ENCODE results near the gene NPEPL1. TPM values are rescaled to one million over a fixed set of nuclear protein-coding genes. Genes with fewer than 3 reads are reported as not detected.

Gene NPEPL1
- total and polyA plus RNA-seq, 10 of the 15 experiments (the other 5 are each of a cell fraction or from before 2014, with no cell fraction given) = 0.08 to 21.3 (median 10.2) TPM

DNA sequence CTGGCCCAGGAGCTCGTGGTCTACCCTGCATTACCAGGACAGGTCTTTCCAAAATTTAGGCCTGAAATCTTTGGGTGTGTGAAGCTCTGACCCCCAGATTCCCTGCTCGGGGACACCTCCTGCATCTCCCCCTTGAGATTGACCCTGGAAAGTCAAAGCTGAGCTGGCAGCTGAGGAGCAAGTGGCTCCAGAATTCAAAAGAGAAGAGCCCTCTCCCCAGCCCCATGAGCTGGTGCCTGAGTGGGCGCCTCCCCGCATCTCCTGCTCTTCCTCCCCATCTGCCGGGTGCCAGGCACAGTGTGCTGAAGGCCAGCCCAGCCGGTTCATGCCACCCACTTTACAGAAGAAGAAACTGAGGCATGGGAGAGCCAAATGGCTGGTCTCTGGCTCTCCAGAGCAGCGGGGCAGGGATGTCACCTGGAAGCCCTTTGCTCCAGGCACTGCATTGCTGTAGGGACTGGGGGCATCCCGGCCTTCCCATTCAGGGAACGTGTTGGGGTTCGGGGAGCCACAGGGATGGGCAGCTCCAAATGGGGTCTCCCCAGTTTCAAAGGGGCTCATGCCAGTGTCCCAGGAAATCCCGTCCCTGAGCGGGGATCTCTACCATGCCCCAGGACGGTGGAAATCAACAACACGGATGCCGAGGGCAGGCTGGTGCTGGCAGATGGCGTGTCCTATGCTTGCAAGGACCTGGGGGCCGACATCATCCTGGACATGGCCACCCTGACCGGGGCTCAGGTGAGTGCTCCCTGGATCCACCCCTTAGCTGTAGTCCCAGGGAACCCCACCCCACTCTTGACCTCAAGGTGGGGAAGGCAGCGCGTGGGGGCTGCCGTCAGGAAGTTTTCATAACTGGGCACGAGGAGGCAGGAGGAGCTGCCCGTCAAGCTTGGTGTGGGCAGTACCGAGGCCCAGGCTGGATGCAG is 20.5 kb downstream of the NPEPL1 start:
- H3K79me2 ChIP-seq (ENCODE audit: control insufficient read depth, insufficient read depth, low read length) = no peaks in the 10 kb centered on the region
- H2AFZ ChIP-seq (ENCODE audit: control insufficient read depth, low read depth, low read length) = no peak overlapping the region
- H3K4me2 ChIP-seq (ENCODE audit: control insufficient read depth, insufficient read depth) = no peak overlapping the region
- BruUV-seq (replicated peaks) = no TSS peak
- H3K36me3 ChIP-seq (ENCODE audit: control insufficient read depth in 2 of 2, insufficient read depth in 2 of 2, low read length in 1 of 2) = no peaks in the 10 kb centered on the region
- H4K20me1 ChIP-seq (ENCODE audit: control insufficient read depth, insufficient read depth) = no peaks in the 10 kb centered on the region
- 83% methylated on average over 24 of the region's 24 CpGs for WGBS (ENCODE audit: insufficient coverage, insufficient replicate concordance, low lambda C conversion rate, missing lambda C conversion rate)
- TF ChIP-seq SUZ12 (IDR thresholded peaks at IDR 0.05; ENCODE audit: unreplicated experiment) = no peak
- TF ChIP-seq, protein P1, sequence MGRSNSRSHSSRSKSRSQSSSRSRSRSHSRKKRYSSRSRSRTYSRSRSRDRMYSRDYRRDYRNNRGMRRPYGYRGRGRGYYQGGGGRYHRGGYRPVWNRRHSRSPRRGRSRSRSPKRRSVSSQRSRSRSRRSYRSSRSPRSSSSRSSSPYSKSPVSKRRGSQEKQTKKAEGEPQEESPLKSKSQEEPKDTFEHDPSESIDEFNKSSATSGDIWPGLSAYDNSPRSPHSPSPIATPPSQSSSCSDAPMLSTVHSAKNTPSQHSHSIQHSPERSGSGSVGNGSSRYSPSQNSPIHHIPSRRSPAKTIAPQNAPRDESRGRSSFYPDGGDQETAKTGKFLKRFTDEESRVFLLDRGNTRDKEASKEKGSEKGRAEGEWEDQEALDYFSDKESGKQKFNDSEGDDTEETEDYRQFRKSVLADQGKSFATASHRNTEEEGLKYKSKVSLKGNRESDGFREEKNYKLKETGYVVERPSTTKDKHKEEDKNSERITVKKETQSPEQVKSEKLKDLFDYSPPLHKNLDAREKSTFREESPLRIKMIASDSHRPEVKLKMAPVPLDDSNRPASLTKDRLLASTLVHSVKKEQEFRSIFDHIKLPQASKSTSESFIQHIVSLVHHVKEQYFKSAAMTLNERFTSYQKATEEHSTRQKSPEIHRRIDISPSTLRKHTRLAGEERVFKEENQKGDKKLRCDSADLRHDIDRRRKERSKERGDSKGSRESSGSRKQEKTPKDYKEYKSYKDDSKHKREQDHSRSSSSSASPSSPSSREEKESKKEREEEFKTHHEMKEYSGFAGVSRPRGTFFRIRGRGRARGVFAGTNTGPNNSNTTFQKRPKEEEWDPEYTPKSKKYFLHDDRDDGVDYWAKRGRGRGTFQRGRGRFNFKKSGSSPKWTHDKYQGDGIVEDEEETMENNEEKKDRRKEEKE (IDR thresholded peaks at IDR 0.05) = no peak
- no peak for TF ChIP-seq TCF7 (IDR thresholded peaks at IDR 0.05; ENCODE audit: borderline replicate concordance)
- no peak for TF ChIP-seq YY1 (IDR thresholded peaks at IDR 0.05; ENCODE audit: low read depth, low read length)
- no peak for TF ChIP-seq POU2F2 (IDR thresholded peaks at IDR 0.05; ENCODE audit: borderline replicate concordance, low read depth, low read length)
- TF ChIP-seq MYC (IDR thresholded peaks at IDR 0.05; ENCODE audit: insufficient read depth, insufficient read length, insufficient replicate concordance, low read length, severe bottlenecking) = no peak
- no peaks in the 10 kb centered on the region for H3K4me1 ChIP-seq (ENCODE audit: control insufficient read depth, insufficient read depth, low read length)
- CTCF ChIA-PET = no interaction called here
- H3K27me3 ChIP-seq (replicated peaks in 1 of 2; ENCODE audit: control insufficient read depth in 2 of 2, insufficient read depth in 2 of 2, low read length in 1 of 2) = no peaks in the 10 kb centered on the region
- SMC1A ChIA-PET (ENCODE audit: uncharacterized antibody, unreplicated experiment) = no interaction called here
- DNase-seq (ENCODE audit: low read depth, low spot score) (no peak), FAIRE-seq (no peak), ATAC-seq (no peak)
- H3K4me3 ChIP-seq = no peak overlapping the region
- intact Hi-C loops (cut with micrococcal nuclease; ENCODE audit: unreplicated experiment) = no loop called here
- H3K9ac ChIP-seq (ENCODE audit: control insufficient read depth, insufficient read depth, low read length) = no peak overlapping the region
- POLR2A ChIA-PET = no interaction called here
- H3K9me3 ChIP-seq (replicated peaks; ENCODE audit: control insufficient read depth, insufficient read depth, low read length) = no peaks in the 10 kb centered on the region
- RAD21 ChIA-PET (ENCODE audit: unreplicated experiment) = no interaction called here
- H3K27ac ChIP-seq (ENCODE audit: control insufficient read depth, insufficient read depth) = no peak overlapping the region
- in situ Hi-C loops (cut with MboI) = no loop called here

Measured in GM12878 (cell line).